Spleen (tissue), 7 donors: ENCODE results near the gene PPP6R3.

ENCODE experiments used
- CTCF ChIP-seq, 11 experiments: fragments of 200-600 bp in 7 of 11; fragments of 450-650 bp in 4 of 11; sonication (generic) in 4 of 11; IDR thresholded peaks in 8 of 11; conservative IDR thresholded peaks in 3 of 11; 1 replicate in 7 of 11; 2 replicates in 4 of 11; pipeline versions ENCODE4 v1.4.0 to v1.8.0; 2016 to 2021; ENCODE audit warnings: antibody characterized with exemption in 11 of 11, inconsistent platforms in 4 of 11, mild to moderate bottlenecking in 1 of 11
- POLR2AphosphoS5 ChIP-seq, 3 donors: sonication (generic); formaldehyde crosslinking; IDR thresholded peaks; one replicate each; pipeline ENCODE4 v1.5.1; 2017; ENCODE audit warnings: antibody characterized with exemption in 3 of 3
- donor health status: DM: no; HTN: no; CAD: no; lungs with moderate emphysema.
- donor health status: DM: no; HTN: no; CAD: no.
- donor health status: DM: no; HTN: no; CAD: no.

- no peak for TF ChIP-seq CTCF (IDR thresholded peaks at IDR 0.05 in 8 of 11, conservative IDR thresholded peaks at IDR 0.05 in 3 of 11)
- TF ChIP-seq POLR2AphosphoS5 (IDR thresholded peaks at IDR 0.05): no peak
Observed at GRCh38 chr11:68533945-68534344, 73.4 kb downstream of the PPP6R3 start.
